ENCODE data around the gene FGF18. TPM values are rescaled to one million over a fixed set of nuclear protein-coding genes. Genes with fewer than 3 reads are reported as not detected.
"Not testable (repeated sequence)": the region's sequence is repeated elsewhere in the genome, so short reads cannot be mapped to it uniquely, and the experiment has no call there.

Gene FGF18
- polyA plus RNA-seq, 3 donors = not detected

GRCh38 chr5:171371326-171371725 lies 48.1 kb upstream of the FGF18 start:
- TF ChIP-seq CTCF (IDR thresholded peaks at IDR 0.05) = no peak
- Histone ChIP-seq H3K36me3 (replicated peaks in 1 of 2; ENCODE audit: control insufficient read depth in 1 of 2, insufficient read depth in 2 of 2, low read length in 2 of 2) (no peaks in the 10 kb centered on the region), H4K20me1 (ENCODE audit: insufficient read depth, low read length) (no peaks in the 10 kb centered on the region), H3K9me3 (replicated peaks in 1 of 2; ENCODE audit: control insufficient read depth in 1 of 2, insufficient read depth in 1 of 2, low read length in 2 of 2) (no peaks in the 10 kb centered on the region), H3K79me2 (ENCODE audit: insufficient read depth, low read length) (no peaks in the 10 kb centered on the region), H3K4me2 (replicated peaks; ENCODE audit: extremely low read depth, low read length, poor library complexity, severe bottlenecking) (no peak overlapping the region), H3K27me3 (ENCODE audit: control insufficient read depth in 2 of 2, insufficient read depth in 2 of 2, low read length in 2 of 2) (peaks cover 0 to under 1% of the 10 kb centered on the region in 2 donors), H2AFZ (ENCODE audit: insufficient read depth, low read depth, low read length, poor library complexity, severe bottlenecking) (no peak overlapping the region), H3K4me3 (replicated peaks in 1 of 3; ENCODE audit: low read depth in 2 of 3, low read length in 3 of 3) (no peak overlapping the region), H3K4me1 (ENCODE audit: control insufficient read depth in 1 of 2, insufficient read depth in 2 of 2, low read length in 2 of 2) (peaks cover 7 to 12% of the 10 kb centered on the region in 2 donors), H3K9ac (ENCODE audit: insufficient read depth, low read length, poor library complexity, severe bottlenecking) (no peak overlapping the region), H3K27ac (ENCODE audit: low read depth in 1 of 2, low read length in 2 of 2) (no peak overlapping the region)
- Mint-ChIP-seq H3K4me3 (no peak overlapping the region), H3K9me3 (no peaks in the 10 kb centered on the region), H3K4me1 (peaks cover 13% of the 10 kb centered on the region), H3K27ac (no peak overlapping the region), H3K27me3 (ENCODE audit: low read depth in 3 of 3) (peaks cover 18 to 27% (median 19%) of the 10 kb centered on the region in 3 donors), H3K36me3 (no peaks in the 10 kb centered on the region)
- intact Hi-C loops (cut with micrococcal nuclease) = no loop called here
- WGBS (ENCODE audit: insufficient coverage) = 85% methylated on average over 11 of the region's 13 CpGs
- DNase-seq = no peak

DNA sequence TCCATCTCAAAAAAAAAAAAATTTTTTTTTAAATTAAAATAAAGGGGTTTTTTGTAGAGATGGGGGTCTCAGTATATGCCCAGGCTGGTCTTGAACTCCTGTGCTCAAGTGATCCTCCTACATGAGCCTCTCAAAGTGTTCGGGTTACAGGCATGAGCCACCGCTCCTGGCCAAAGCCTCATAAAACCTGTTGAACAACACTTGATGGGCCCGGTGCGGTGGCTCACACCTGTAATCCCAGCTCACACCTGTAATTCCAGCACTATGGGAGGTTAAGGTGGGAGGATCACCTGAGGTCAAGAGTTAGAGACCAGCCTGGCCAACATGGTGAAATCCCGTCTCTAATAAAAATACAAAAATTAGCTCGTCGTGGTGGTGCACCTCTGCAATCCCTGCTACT lies 39.5 kb upstream of the FGF18 start:
- H3K4me1 Mint-ChIP-seq = no peaks in the 10 kb centered on the region
- no peak for DNase-seq
- intact Hi-C loops (cut with micrococcal nuclease) = no loop called here
- no peaks in the 10 kb centered on the region for H3K9me3 Mint-ChIP-seq
- H3K36me3 Mint-ChIP-seq = no peaks in the 10 kb centered on the region
- no peak overlapping the region for H3K4me3 Mint-ChIP-seq
- H3K27ac Mint-ChIP-seq = no peak overlapping the region
- Histone ChIP-seq H3K27me3 (ENCODE audit: control insufficient read depth in 2 of 2, insufficient read depth in 2 of 2, low read length in 2 of 2) (no peaks in the 10 kb centered on the region), H3K27ac (ENCODE audit: low read depth in 1 of 2, low read length in 2 of 2) (no peak overlapping the region), H2AFZ (ENCODE audit: insufficient read depth, low read depth, low read length, poor library complexity, severe bottlenecking) (no peak overlapping the region), H4K20me1 (ENCODE audit: insufficient read depth, low read length) (no peaks in the 10 kb centered on the region), H3K79me2 (ENCODE audit: insufficient read depth, low read length) (no peaks in the 10 kb centered on the region), H3K4me3 (replicated peaks in 1 of 3; ENCODE audit: low read depth in 2 of 3, low read length in 3 of 3) (no peak overlapping the region), H3K4me2 (replicated peaks; ENCODE audit: extremely low read depth, low read length, poor library complexity, severe bottlenecking) (no peak overlapping the region), H3K9ac (ENCODE audit: insufficient read depth, low read length, poor library complexity, severe bottlenecking) (no peak overlapping the region), H3K4me1 (ENCODE audit: control insufficient read depth in 1 of 2, insufficient read depth in 2 of 2, low read length in 2 of 2) (no peaks in the 10 kb centered on the region), H3K36me3 (replicated peaks in 1 of 2; ENCODE audit: control insufficient read depth in 1 of 2, insufficient read depth in 2 of 2, low read length in 2 of 2) (no peaks in the 10 kb centered on the region), H3K9me3 (replicated peaks in 1 of 2; ENCODE audit: control insufficient read depth in 1 of 2, insufficient read depth in 1 of 2, low read length in 2 of 2) (no peaks in the 10 kb centered on the region)
- peaks cover 2 to 18% (median 13%) of the 10 kb centered on the region in 3 donors for H3K27me3 Mint-ChIP-seq (ENCODE audit: low read depth in 3 of 3)
- no CpG with 5 or more reads among the region's 7 CpGs for WGBS (ENCODE audit: insufficient coverage)
- TF ChIP-seq CTCF (IDR thresholded peaks at IDR 0.05) = no peak

GRCh38 chr5:171384416-171384815 lies 35.0 kb upstream of the FGF18 start:
- H3K4me3 ChIP-seq (replicated peaks in 1 of 3; ENCODE audit: low read depth in 2 of 3, low read length in 3 of 3); H3K9me3 ChIP-seq (replicated peaks in 1 of 2; ENCODE audit: control insufficient read depth in 1 of 2, insufficient read depth in 1 of 2, low read length in 2 of 2); DNase-seq; intact Hi-C loops (cut with micrococcal nuclease); H3K27me3 ChIP-seq (ENCODE audit: control insufficient read depth in 2 of 2, insufficient read depth in 2 of 2, low read length in 2 of 2); H3K4me2 ChIP-seq (replicated peaks; ENCODE audit: extremely low read depth, low read length, poor library complexity, severe bottlenecking); H3K36me3 ChIP-seq (replicated peaks in 1 of 2; ENCODE audit: control insufficient read depth in 1 of 2, insufficient read depth in 2 of 2, low read length in 2 of 2); H3K9ac ChIP-seq (ENCODE audit: insufficient read depth, low read length, poor library complexity, severe bottlenecking); H3K4me3 Mint-ChIP-seq; H3K27ac ChIP-seq (ENCODE audit: low read depth in 1 of 2, low read length in 2 of 2); H3K27ac Mint-ChIP-seq; H3K36me3 Mint-ChIP-seq; H2AFZ ChIP-seq (ENCODE audit: insufficient read depth, low read depth, low read length, poor library complexity, severe bottlenecking); H3K9me3 Mint-ChIP-seq: not testable (repeated sequence)
- Mint-ChIP-seq H3K4me1 (peaks cover 26% of the 10 kb centered on the region), H3K27me3 (ENCODE audit: low read depth in 3 of 3) (peaks cover 2 to 12% (median 9%) of the 10 kb centered on the region in 3 donors)
- Histone ChIP-seq H4K20me1 (ENCODE audit: insufficient read depth, low read length) (peaks cover 17% of the 10 kb centered on the region), H3K4me1 (ENCODE audit: control insufficient read depth in 1 of 2, insufficient read depth in 2 of 2, low read length in 2 of 2) (peaks cover 22 to 28% of the 10 kb centered on the region in 2 donors), H3K79me2 (ENCODE audit: insufficient read depth, low read length) (peaks cover 25% of the 10 kb centered on the region)
- WGBS (ENCODE audit: insufficient coverage) = 100% methylated on average over 6 of the region's 9 CpGs
